GM12878 (cell line): ENCODE data around the gene LRRIQ1. TPM values are rescaled to one million over a fixed set of nuclear protein-coding genes. Genes with fewer than 3 reads are reported as not detected.

Experiments
- ATAC-seq: fragments of 200-7000 bp; cut with Tn5 transposase; 3 replicates; pipeline ENCODE4 v1.9.1; 2020; ENCODE audit warnings: mild to moderate bottlenecking, moderate library complexity
- BruUV-seq: library from RNA; stranded (reverse); fragments of 400-500 nt; replicated peaks from 2 replicates; lab custom pipeline; 2021; lab: Mats Ljungman, UMichigan
- CTCF ChIA-PET: fragments of 300-600 bp; sonication (Branson Sonifier 250); formaldehyde crosslinking; extraction: SDS; loops from one replicate; lab custom pipeline; 2021; ENCODE audit warnings: inconsistent platforms; lab: Yijun Ruan, JAX
- POLR2A ChIA-PET: fragments of 350-600 bp; formaldehyde crosslinking; extraction: SDS; loops from one replicate; lab custom pipeline; 2021; ENCODE audit warnings: inconsistent platforms; lab: Charles Lee
- RAD21 ChIA-PET: fragments of 300-600 bp; sonication (Branson Sonifier 250); formaldehyde crosslinking; loops from one replicate; lab custom pipeline; 2023; ENCODE audit warnings: antibody characterized with exemption; ENCODE audit not compliant: unreplicated experiment; lab: Charles Lee
- SMC1A ChIA-PET: fragments of 300-600 bp; sonication (Branson Sonifier 250); formaldehyde crosslinking; loops from one replicate; lab custom pipeline; 2023; ENCODE audit not compliant: unreplicated experiment, uncharacterized antibody; lab: Charles Lee
- DNase-seq: peaks from one replicate; pipeline ENCODE4 v3.0.0-alpha.2; 2011; ENCODE audit warnings: low read depth, low spot score
- FAIRE-seq: peaks from 3 replicates; lab custom pipeline; 2011; peaks lifted over from hg19 to GRCh38; lab: Jason Lieb, UNC
- H2AFZ ChIP-seq: 2 replicates; pipeline ENCODE4 v1.6.0; 2011; ENCODE audit warnings: low read depth, low read length, control low read depth; ENCODE audit not compliant: control insufficient read depth
- H3K27ac ChIP-seq: 2 replicates; pipeline ENCODE4 v1.5.1; 2011; ENCODE audit warnings: control low read depth; ENCODE audit not compliant: control insufficient read depth, insufficient read depth
- H3K27me3 ChIP-seq, 2 experiments: replicated peaks in 1 of 2; 2 replicates each; pipeline versions ENCODE4 v1.6.0 to v1.6.1; 2011; ENCODE audit warnings: low read length in 1 of 2; ENCODE audit not compliant: control insufficient read depth in 2 of 2, insufficient read depth in 2 of 2
- H3K36me3 ChIP-seq, 2 experiments: 2 replicates each; pipeline ENCODE4 v1.5.1; 2011; ENCODE audit warnings: low read length in 1 of 2; ENCODE audit not compliant: control insufficient read depth in 2 of 2, insufficient read depth in 2 of 2
- H3K4me1 ChIP-seq: 2 replicates; pipeline ENCODE4 v1.6.1; 2011; ENCODE audit warnings: mild to moderate bottlenecking, low read length, moderate library complexity, mixed read lengths; ENCODE audit not compliant: control insufficient read depth, insufficient read depth
- H3K4me2 ChIP-seq: 2 replicates; pipeline ENCODE4 v1.6.0; 2011; ENCODE audit warnings: control low read depth; ENCODE audit not compliant: control insufficient read depth, insufficient read depth
- H3K4me3 ChIP-seq: fragments of 200-600 bp; sonication (generic); 2 replicates; pipeline ENCODE4 v1.5.1; 2016
- H3K79me2 ChIP-seq: 2 replicates; pipeline ENCODE4 v1.6.0; 2011; ENCODE audit warnings: low read length; ENCODE audit not compliant: control insufficient read depth, insufficient read depth
- H3K9ac ChIP-seq: 2 replicates; pipeline ENCODE4 v1.8.0; 2011; ENCODE audit warnings: low read length, control low read depth, mixed read lengths; ENCODE audit not compliant: control insufficient read depth, insufficient read depth
- H3K9me3 ChIP-seq: replicated peaks from 3 replicates; pipeline ENCODE4 v1.5.1; 2011; ENCODE audit warnings: mild to moderate bottlenecking, low read length; ENCODE audit not compliant: control insufficient read depth, insufficient read depth
- H4K20me1 ChIP-seq: 2 replicates; pipeline ENCODE4 v1.6.0; 2011; ENCODE audit not compliant: control insufficient read depth, insufficient read depth
- BCLAF1 ChIP-seq: fragments of 450-650 bp; IDR thresholded peaks from 2 replicates; pipeline ENCODE4 v1.6.1; 2017; ENCODE audit warnings: antibody characterized with exemption, mild to moderate bottlenecking, moderate library complexity
- MEF2A ChIP-seq: IDR thresholded peaks from 2 replicates; pipeline ENCODE4 v1.6.1; 2011; ENCODE audit warnings: low read depth, mild to moderate bottlenecking, low read length, moderate library complexity; ENCODE audit not compliant: insufficient read depth
- NFYB ChIP-seq: IDR thresholded peaks from 2 replicates; pipeline ENCODE4 v1.6.1; 2011; ENCODE audit warnings: low read depth, mild to moderate bottlenecking, low read length, improper control_type of control experiment, moderate library complexity; ENCODE audit not compliant: insufficient read depth
- NR2C2 ChIP-seq: IDR thresholded peaks from 2 replicates; pipeline ENCODE4 v1.6.1; 2011; ENCODE audit warnings: borderline replicate concordance, low read depth; ENCODE audit not compliant: control insufficient read depth, insufficient read length
- RAD51 ChIP-seq: fragments of 450-650 bp; IDR thresholded peaks from 2 replicates; pipeline ENCODE4 v1.6.1; 2016; ENCODE audit warnings: moderate library complexity, mild to moderate bottlenecking, inconsistent platforms
- SMAD5 ChIP-seq: IDR thresholded peaks from 2 replicates; pipeline ENCODE4 v1.6.1; 2016; ENCODE audit warnings: antibody characterized with exemption, low read depth
- TCF12 ChIP-seq: IDR thresholded peaks from 2 replicates; pipeline ENCODE4 v1.6.1; 2011; ENCODE audit warnings: low read depth, mild to moderate bottlenecking, low read length
- USF1 ChIP-seq: IDR thresholded peaks from 2 replicates; pipeline ENCODE4 v1.6.1; 2011; ENCODE audit warnings: borderline replicate concordance, low read depth, mild to moderate bottlenecking, moderate library complexity, mixed read lengths, low read length; ENCODE audit not compliant: insufficient read depth; ENCODE audit errors: extremely low read length
- ZBED1 ChIP-seq: IDR thresholded peaks from 2 replicates; pipeline ENCODE4 v1.6.1; 2016; ENCODE audit warnings: borderline replicate concordance
- WGBS: methylation state at CpG from one replicate; pipeline ENCODE4 v1.1.6; 2016; ENCODE audit warnings: low lambda C conversion rate; ENCODE audit not compliant: insufficient replicate concordance, insufficient coverage; ENCODE audit errors: missing lambda C conversion rate; 5-methylcytosine and 5-hydroxymethylcytosine counted together
- in situ Hi-C: fragments of 300-500 bp; cut with MboI; formaldehyde crosslinking; loops from 9 replicates; pipeline ENCODE4 v1.14.3; 2018; ENCODE audit warnings: mixed read lengths
- intact Hi-C: fragments of 100-400 bp; cut with micrococcal nuclease; formaldehyde crosslinking; loops from one replicate; pipeline ENCODE4 v1.14.2; 2022; ENCODE audit not compliant: unreplicated experiment
- polyA plus RNA-seq, 11 experiments: library from polyadenylated mRNA; depleted of rRNA in 4 of 11; unstranded in 6 of 11; stranded (reverse) in 5 of 11; fragments of >200 nt; fragmentation: Nextera tagmentation in 4 of 11; fragmentation: Illumina TruSeq in 1 of 11; extraction: Ambion mirVana in 4 of 11; extraction: Trizol in 1 of 11; gene quantifications; 1 replicate in 1 of 11; 2 replicates in 10 of 11; pipeline versions ENCODE4 v1.2.1 to v1.2.3, GENCODE V29; 2011 to 2016; ENCODE audit warnings: inconsistent platforms in 2 of 11, missing spikeins in 2 of 11, low read depth in 1 of 11
- total RNA-seq, 4 experiments: library from RNA; depleted of rRNA in 3 of 4; stranded (reverse); fragments of >200 nt in 3 of 4; fragmentation: Illumina TruSeq in 1 of 4; extraction: Trizol in 1 of 4; gene quantifications; 2 replicates each; pipeline versions ENCODE4 v1.2.1 to v1.2.3, GENCODE V29; 2013 to 2021

LRRIQ1 gene
- total and polyA plus RNA-seq, 10 of the 15 experiments (the other 5 are each of a cell fraction or from before 2014, with no cell fraction given) = 0.14 to 0.45 (median 0.37) TPM; not detected in 4

GRCh38 chr12:85281636-85282312, 245.6 kb downstream of the LRRIQ1 start:
- no TSS peak for BruUV-seq
- Histone ChIP-seq H3K4me2 (no peak overlapping the region), H3K4me3 (no peak overlapping the region), H3K27ac (no peak overlapping the region), H3K9me3 (no peaks in the 10 kb centered on the region), H3K27me3 (peaks cover 0 to 5% of the 10 kb centered on the region in 2 experiments; a peak in 3 of 4 replicates), H2AFZ (no peak overlapping the region), H4K20me1 (no peaks in the 10 kb centered on the region), H3K9ac (no peak overlapping the region), H3K36me3 (no peaks in the 10 kb centered on the region), H3K4me1 (no peaks in the 10 kb centered on the region), H3K79me2 (no peaks in the 10 kb centered on the region)
- ATAC-seq (no peak), DNase-seq (no peak), FAIRE-seq (no peak)
- intact Hi-C loops (no loop called here), in situ Hi-C loops (no loop called here)
- ChIA-PET RAD21 (no interaction called here), SMC1A (interaction anchor here (0.9 kb wide), 1 partner anchor 80 kb away, joined by 3 read pairs; no protein-coding TSS in a partner anchor), CTCF (no interaction called here), POLR2A (no interaction called here)
- TF ChIP-seq BCLAF1 = no peak
- no peak for TF ChIP-seq TCF12
- no peak for TF ChIP-seq ZBED1
- no peak for TF ChIP-seq MEF2A
- TF ChIP-seq SMAD5 = no peak
- no peak for TF ChIP-seq NR2C2
- no peak for TF ChIP-seq RAD51
- TF ChIP-seq NFYB = no peak
- no peak for TF ChIP-seq USF1
- 21% methylated on average over 11 of the region's 11 CpGs for WGBS
